WTC11 (cell line): ENCODE data around the gene POMC. TPM values are rescaled to one million over a fixed set of nuclear protein-coding genes. Genes with fewer than 3 reads are reported as not detected.

ENCODE experiments used
- ATAC-seq: fragments of 200-7000 bp; cut with Tn5 transposase; 2 replicates; pipeline ENCODE4 v1.10.0; 2021; ENCODE audit warnings: mild to moderate bottlenecking, moderate library complexity
- CTCF ChIA-PET: fragments of 300-600 bp; sonication (Branson Sonifier 250); formaldehyde crosslinking; loops from one replicate; lab custom pipeline; 2021; ENCODE audit warnings: antibody characterized with exemption; lab: Charles Lee
- POLR2A ChIA-PET: fragments of 350-600 bp; sonication (Branson Sonifier 250); formaldehyde crosslinking; loops from one replicate; lab custom pipeline; 2021; ENCODE audit warnings: antibody characterized with exemption; lab: Charles Lee
- DNase-seq: peaks from one replicate; pipeline ENCODE4 v3.0.0; 2021; ENCODE audit warnings: low spot score
- H3K27ac Mint-ChIP-seq: 2 replicates; pipeline ENCODE4 v1.8.0; 2021; ENCODE audit warnings: mixed read lengths
- H3K27me3 Mint-ChIP-seq: 2 replicates; pipeline ENCODE4 v1.8.0; 2021; ENCODE audit warnings: low read depth, mild to moderate bottlenecking, moderate library complexity, mixed read lengths
- H3K36me3 Mint-ChIP-seq: 2 replicates; pipeline ENCODE4 v1.8.0; 2021; ENCODE audit warnings: mixed read lengths
- H3K4me1 Mint-ChIP-seq: 2 replicates; pipeline ENCODE4 v1.8.0; 2022; ENCODE audit warnings: mixed read lengths
- H3K4me3 Mint-ChIP-seq: 2 replicates; pipeline ENCODE4 v1.8.0; 2021; ENCODE audit warnings: mild to moderate bottlenecking, moderate library complexity, mixed read lengths
- H3K9me3 Mint-ChIP-seq: 2 replicates; pipeline ENCODE4 v1.8.0; 2021; ENCODE audit warnings: mixed read lengths
- AFF4 ChIP-seq: sonication (generic); formaldehyde crosslinking; IDR thresholded peaks from 2 replicates; pipeline ENCODE4 v1.8.1; 2023; ENCODE audit warnings: mild to moderate bottlenecking, missing genetic modification reagents, borderline replicate concordance
- AR ChIP-seq: fragments of 250-450 bp; sonication (Bioruptor Pico); IDR thresholded peaks from 2 replicates; pipeline ENCODE4 v1.9.0; 2021; ENCODE audit warnings: mild to moderate bottlenecking
- ERG ChIP-seq: fragments of 250-450 bp; sonication (Bioruptor Pico); IDR thresholded peaks from 2 replicates; pipeline ENCODE4 v1.8.0; 2021; ENCODE audit warnings: mild to moderate bottlenecking
- IRF2 ChIP-seq: sonication (generic); formaldehyde crosslinking; IDR thresholded peaks from 2 replicates; pipeline ENCODE4 v1.8.0; 2022; ENCODE audit warnings: low read depth, missing genetic modification reagents, borderline replicate concordance
- SP1 ChIP-seq: sonication (generic); formaldehyde crosslinking; conservative IDR thresholded peaks from 2 replicates; pipeline ENCODE4 v1.8.1; 2022; ENCODE audit warnings: missing genetic modification reagents
- USF1 ChIP-seq: sonication (generic); formaldehyde crosslinking; IDR thresholded peaks from 2 replicates; pipeline ENCODE4 v1.8.0; 2022; ENCODE audit warnings: mild to moderate bottlenecking, missing genetic modification reagents
- ZNF121 ChIP-seq: sonication (generic); formaldehyde crosslinking; IDR thresholded peaks from 2 replicates; pipeline ENCODE4 v1.8.0; 2023; ENCODE audit warnings: missing genetic modification reagents
- ZNF317 ChIP-seq: sonication (generic); formaldehyde crosslinking; IDR thresholded peaks from 2 replicates; pipeline ENCODE4 v1.8.1; 2023; ENCODE audit warnings: low read depth, mild to moderate bottlenecking, moderate library complexity, missing genetic modification reagents, borderline replicate concordance
- total RNA-seq: library from RNA; stranded (reverse); gene quantifications from 3 replicates; pipeline ENCODE4 v1.2.3, GENCODE V29; 2021
- TF ChIP-seq, protein P1 (sequence below): sonication (generic); formaldehyde crosslinking; IDR thresholded peaks from 2 replicates; pipeline ENCODE4 v1.8.0; 2022; ENCODE audit warnings: mild to moderate bottlenecking, missing genetic modification reagents
- TF ChIP-seq, protein P2 (sequence below): fragments of 250-450 bp; sonication (Bioruptor Pico); IDR thresholded peaks from 2 replicates; pipeline ENCODE4 v1.9.0; 2021; ENCODE audit warnings: mild to moderate bottlenecking
- TF ChIP-seq, protein P3 (sequence below): sonication (generic); formaldehyde crosslinking; IDR thresholded peaks from 2 replicates; pipeline ENCODE4 v1.8.1; 2023; ENCODE audit warnings: mild to moderate bottlenecking, missing genetic modification reagents
- TF ChIP-seq, protein P4 (sequence below): sonication (generic); formaldehyde crosslinking; IDR thresholded peaks from 2 replicates; pipeline ENCODE4 v1.8.1; 2022; ENCODE audit warnings: missing genetic modification reagents, borderline replicate concordance

The POMC gene
- total RNA-seq, 1 experiment from 2014 or later, result 3.2 TPM

- DNase-seq (no peak), ATAC-seq (no peak)
- H3K36me3 Mint-ChIP-seq, result no peaks in the 10 kb centered on the region
- H3K9me3 Mint-ChIP-seq, result no peaks in the 10 kb centered on the region
- H3K4me1 Mint-ChIP-seq, result no peaks in the 10 kb centered on the region
- H3K4me3 Mint-ChIP-seq, result no peak overlapping the region
- ChIA-PET POLR2A (no interaction called here), CTCF (interaction anchor here (1.2 kb wide), 2 partner anchors 171 to 215 kb away, joined by 3 to 4 read pairs; no protein-coding TSS in a partner anchor)
- no peak overlapping the region; the same call in 1 of the 2 replicates for H3K27ac Mint-ChIP-seq
- TF ChIP-seq, protein P1, sequence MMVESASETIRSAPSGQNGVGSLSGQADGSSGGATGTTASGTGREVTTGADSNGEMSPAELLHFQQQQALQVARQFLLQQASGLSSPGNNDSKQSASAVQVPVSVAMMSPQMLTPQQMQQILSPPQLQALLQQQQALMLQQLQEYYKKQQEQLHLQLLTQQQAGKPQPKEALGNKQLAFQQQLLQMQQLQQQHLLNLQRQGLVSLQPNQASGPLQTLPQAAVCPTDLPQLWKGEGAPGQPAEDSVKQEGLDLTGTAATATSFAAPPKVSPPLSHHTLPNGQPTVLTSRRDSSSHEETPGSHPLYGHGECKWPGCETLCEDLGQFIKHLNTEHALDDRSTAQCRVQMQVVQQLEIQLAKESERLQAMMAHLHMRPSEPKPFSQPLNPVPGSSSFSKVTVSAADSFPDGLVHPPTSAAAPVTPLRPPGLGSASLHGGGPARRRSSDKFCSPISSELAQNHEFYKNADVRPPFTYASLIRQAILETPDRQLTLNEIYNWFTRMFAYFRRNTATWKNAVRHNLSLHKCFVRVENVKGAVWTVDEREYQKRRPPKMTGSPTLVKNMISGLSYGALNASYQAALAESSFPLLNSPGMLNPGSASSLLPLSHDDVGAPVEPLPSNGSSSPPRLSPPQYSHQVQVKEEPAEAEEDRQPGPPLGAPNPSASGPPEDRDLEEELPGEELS (CRISPR knock-in tag), result no peak
- TF ChIP-seq, protein P2, sequence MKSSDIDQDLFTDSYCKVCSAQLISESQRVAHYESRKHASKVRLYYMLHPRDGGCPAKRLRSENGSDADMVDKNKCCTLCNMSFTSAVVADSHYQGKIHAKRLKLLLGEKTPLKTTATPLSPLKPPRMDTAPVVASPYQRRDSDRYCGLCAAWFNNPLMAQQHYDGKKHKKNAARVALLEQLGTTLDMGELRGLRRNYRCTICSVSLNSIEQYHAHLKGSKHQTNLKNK (CRISPR knock-in tag), result no peak
- TF ChIP-seq USF1 (CRISPR knock-in tag) (no peak), IRF2 (no peak), SP1 (CRISPR knock-in tag) (no peak), ZNF121 (CRISPR knock-in tag) (no peak), AFF4 (CRISPR knock-in tag) (no peak), ZNF317 (CRISPR knock-in tag) (no peak), ERG (no peak), AR (CRISPR knock-in tag) (no peak)
- TF ChIP-seq, protein P3, sequence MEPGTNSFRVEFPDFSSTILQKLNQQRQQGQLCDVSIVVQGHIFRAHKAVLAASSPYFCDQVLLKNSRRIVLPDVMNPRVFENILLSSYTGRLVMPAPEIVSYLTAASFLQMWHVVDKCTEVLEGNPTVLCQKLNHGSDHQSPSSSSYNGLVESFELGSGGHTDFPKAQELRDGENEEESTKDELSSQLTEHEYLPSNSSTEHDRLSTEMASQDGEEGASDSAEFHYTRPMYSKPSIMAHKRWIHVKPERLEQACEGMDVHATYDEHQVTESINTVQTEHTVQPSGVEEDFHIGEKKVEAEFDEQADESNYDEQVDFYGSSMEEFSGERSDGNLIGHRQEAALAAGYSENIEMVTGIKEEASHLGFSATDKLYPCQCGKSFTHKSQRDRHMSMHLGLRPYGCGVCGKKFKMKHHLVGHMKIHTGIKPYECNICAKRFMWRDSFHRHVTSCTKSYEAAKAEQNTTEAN, result no peak
- TF ChIP-seq, protein P4, sequence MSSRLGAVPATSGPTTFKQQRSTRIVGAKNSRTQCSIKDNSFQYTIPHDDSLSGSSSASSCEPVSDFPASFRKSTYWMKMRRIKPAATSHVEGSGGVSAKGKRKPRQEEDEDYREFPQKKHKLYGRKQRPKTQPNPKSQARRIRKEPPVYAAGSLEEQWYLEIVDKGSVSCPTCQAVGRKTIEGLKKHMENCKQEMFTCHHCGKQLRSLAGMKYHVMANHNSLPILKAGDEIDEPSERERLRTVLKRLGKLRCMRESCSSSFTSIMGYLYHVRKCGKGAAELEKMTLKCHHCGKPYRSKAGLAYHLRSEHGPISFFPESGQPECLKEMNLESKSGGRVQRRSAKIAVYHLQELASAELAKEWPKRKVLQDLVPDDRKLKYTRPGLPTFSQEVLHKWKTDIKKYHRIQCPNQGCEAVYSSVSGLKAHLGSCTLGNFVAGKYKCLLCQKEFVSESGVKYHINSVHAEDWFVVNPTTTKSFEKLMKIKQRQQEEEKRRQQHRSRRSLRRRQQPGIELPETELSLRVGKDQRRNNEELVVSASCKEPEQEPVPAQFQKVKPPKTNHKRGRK (CRISPR knock-in tag), result no peak
- H3K27me3 Mint-ChIP-seq, result no peaks in the 10 kb centered on the region
Measured at GRCh38 chr2:25146896-25147295, 21.5 kb downstream of the POMC start.
